Neural crest cell (in vitro differentiated cells): ENCODE results near the gene CNTNAP2. TPM values are rescaled to one million over a fixed set of nuclear protein-coding genes. Genes with fewer than 3 reads are reported as not detected.

Source experiments
- DNase-seq: peaks from one replicate; pipeline ENCODE4 v3.0.0; 2021; ENCODE audit warnings: low read depth, mixed read lengths, low spot score
- H3K27ac Mint-ChIP-seq: one replicate; pipeline ENCODE4 v1.8.0; 2021; ENCODE audit warnings: mild to moderate bottlenecking, mixed read lengths; ENCODE audit not compliant: unreplicated experiment
- H3K27me3 Mint-ChIP-seq: 2 replicates; pipeline ENCODE4 v1.8.0; 2021; ENCODE audit warnings: low read depth, mild to moderate bottlenecking, mixed read lengths
- H3K36me3 Mint-ChIP-seq: 2 replicates; pipeline ENCODE4 v1.8.0; 2021; ENCODE audit warnings: low read depth, mild to moderate bottlenecking, mixed read lengths
- H3K4me1 Mint-ChIP-seq: 2 replicates; pipeline ENCODE4 v1.8.0; 2021; ENCODE audit warnings: mixed read lengths
- H3K4me3 Mint-ChIP-seq: one replicate; pipeline ENCODE4 v1.8.0; 2021; ENCODE audit warnings: mild to moderate bottlenecking, mixed read lengths
- H3K9me3 Mint-ChIP-seq: 2 replicates; pipeline ENCODE4 v1.8.0; 2021; ENCODE audit warnings: mixed read lengths
- total RNA-seq: library from RNA; stranded (reverse); gene quantifications from 2 replicates; pipeline ENCODE4 v1.2.1, GENCODE V29; 2021
- TF ChIP-seq, protein P1 (sequence below): fragments of 200-600 bp; sonication (generic); conservative IDR thresholded peaks from 2 replicates; pipeline ENCODE4 v1.5.0; 2021; ENCODE audit warnings: antibody characterized with exemption, mild to moderate bottlenecking

Gene CNTNAP2
- total RNA-seq, 1 donor from 2014 or later = 12.9 TPM

DNA sequence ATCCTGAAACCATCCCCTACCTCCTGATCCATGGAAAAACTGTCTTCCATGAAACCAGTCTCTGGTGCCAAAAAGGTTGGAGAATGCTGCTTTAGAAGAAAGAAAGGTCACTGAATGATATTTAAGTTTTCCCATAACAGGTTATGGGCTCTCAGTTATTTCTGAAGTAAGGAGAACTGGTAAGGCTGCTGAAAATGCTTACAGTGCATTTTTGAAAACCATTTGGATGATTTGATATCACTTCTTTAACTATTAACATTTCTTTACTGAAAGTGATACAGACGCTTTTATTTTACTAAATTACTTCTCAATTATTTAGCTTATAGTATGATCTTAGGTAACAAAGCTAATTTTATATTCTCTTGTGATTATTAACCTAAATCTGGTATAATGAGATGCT lies 1379.6 kb downstream of the CNTNAP2 start:
- no peak overlapping the region for H3K4me3 Mint-ChIP-seq
- no peak for DNase-seq
- no peak overlapping the region for H3K27ac Mint-ChIP-seq
- TF ChIP-seq, protein P1, sequence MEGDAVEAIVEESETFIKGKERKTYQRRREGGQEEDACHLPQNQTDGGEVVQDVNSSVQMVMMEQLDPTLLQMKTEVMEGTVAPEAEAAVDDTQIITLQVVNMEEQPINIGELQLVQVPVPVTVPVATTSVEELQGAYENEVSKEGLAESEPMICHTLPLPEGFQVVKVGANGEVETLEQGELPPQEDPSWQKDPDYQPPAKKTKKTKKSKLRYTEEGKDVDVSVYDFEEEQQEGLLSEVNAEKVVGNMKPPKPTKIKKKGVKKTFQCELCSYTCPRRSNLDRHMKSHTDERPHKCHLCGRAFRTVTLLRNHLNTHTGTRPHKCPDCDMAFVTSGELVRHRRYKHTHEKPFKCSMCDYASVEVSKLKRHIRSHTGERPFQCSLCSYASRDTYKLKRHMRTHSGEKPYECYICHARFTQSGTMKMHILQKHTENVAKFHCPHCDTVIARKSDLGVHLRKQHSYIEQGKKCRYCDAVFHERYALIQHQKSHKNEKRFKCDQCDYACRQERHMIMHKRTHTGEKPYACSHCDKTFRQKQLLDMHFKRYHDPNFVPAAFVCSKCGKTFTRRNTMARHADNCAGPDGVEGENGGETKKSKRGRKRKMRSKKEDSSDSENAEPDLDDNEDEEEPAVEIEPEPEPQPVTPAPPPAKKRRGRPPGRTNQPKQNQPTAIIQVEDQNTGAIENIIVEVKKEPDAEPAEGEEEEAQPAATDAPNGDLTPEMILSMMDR = no peak
- no peaks in the 10 kb centered on the region for H3K27me3 Mint-ChIP-seq
- no peaks in the 10 kb centered on the region for H3K4me1 Mint-ChIP-seq
- peaks cover 6% of the 10 kb centered on the region for H3K9me3 Mint-ChIP-seq
- H3K36me3 Mint-ChIP-seq = peaks cover 2% of the 10 kb centered on the region

GRCh38 chr7:147497246-147497645 lies 1380.6 kb downstream of the CNTNAP2 start:
- TF ChIP-seq, protein P1 = no peak
- Mint-ChIP-seq H3K27me3 (no peaks in the 10 kb centered on the region), H3K27ac (no peak overlapping the region)

DNA sequence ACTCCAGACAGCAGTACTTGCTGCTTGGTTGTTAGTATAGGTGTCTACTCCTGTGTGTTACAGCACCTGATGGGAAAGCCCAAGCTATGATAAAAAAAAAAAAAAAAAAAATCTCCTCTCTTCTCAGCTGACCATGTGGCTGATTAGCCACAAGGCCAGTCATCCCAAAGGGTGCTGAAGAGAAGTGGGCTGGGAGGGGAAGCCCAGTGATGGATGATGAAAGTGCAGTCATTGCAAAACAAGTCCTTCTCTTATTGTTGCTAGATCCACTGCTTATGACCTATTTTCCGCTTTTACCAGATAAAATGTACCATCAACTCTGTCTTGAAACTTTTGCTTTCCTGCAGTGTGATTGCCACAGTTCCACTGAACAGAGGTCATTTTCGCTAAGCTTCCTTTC lies 1381.5 kb downstream of the CNTNAP2 start:
- no peaks in the 10 kb centered on the region for H3K27me3 Mint-ChIP-seq
- peaks cover 3% of the 10 kb centered on the region for H3K9me3 Mint-ChIP-seq
- TF ChIP-seq, protein P1 = no peak
- no peak for DNase-seq
- no peaks in the 10 kb centered on the region for H3K4me1 Mint-ChIP-seq
- H3K36me3 Mint-ChIP-seq = peaks cover 2% of the 10 kb centered on the region
- no peak overlapping the region for H3K27ac Mint-ChIP-seq
- H3K4me3 Mint-ChIP-seq = no peak overlapping the region

More at GRCh38 chr7:147497246-147497645, 1380.6 kb downstream of the CNTNAP2 start:
- H3K4me1 Mint-ChIP-seq = no peaks in the 10 kb centered on the region
- peaks cover 2% of the 10 kb centered on the region for H3K36me3 Mint-ChIP-seq
- no peak for DNase-seq
- H3K4me3 Mint-ChIP-seq = no peak overlapping the region
- H3K9me3 Mint-ChIP-seq = peaks cover 3% of the 10 kb centered on the region

GRCh38 chr7:147509035-147509501 lies 1392.5 kb downstream of the CNTNAP2 start:
- Mint-ChIP-seq H3K27me3 (no peaks in the 10 kb centered on the region), H3K9me3 (peaks cover 13% of the 10 kb centered on the region), H3K4me1 (peaks cover 20% of the 10 kb centered on the region), H3K27ac (no peak overlapping the region), H3K36me3 (no peaks in the 10 kb centered on the region), H3K4me3 (no peak overlapping the region)
- TF ChIP-seq, protein P1 = no peak
- DNase-seq = no peak

GRCh38 chr7:147509541-147510200 lies 1393.1 kb downstream of the CNTNAP2 start:
- H3K27ac Mint-ChIP-seq = no peak overlapping the region
- H3K36me3 Mint-ChIP-seq = no peaks in the 10 kb centered on the region
- DNase-seq = no peak
- H3K27me3 Mint-ChIP-seq = no peaks in the 10 kb centered on the region
- TF ChIP-seq, protein P1 = no peak
- H3K4me1 Mint-ChIP-seq = peaks cover 20% of the 10 kb centered on the region
- H3K4me3 Mint-ChIP-seq = no peak overlapping the region
- peaks cover 14% of the 10 kb centered on the region for H3K9me3 Mint-ChIP-seq
